CD8-positive, alpha-beta memory T cell (primary cell): Measurements from ENCODE around the gene FABP1. TPM values are rescaled to one million over a fixed set of nuclear protein-coding genes. Genes with fewer than 3 reads are reported as not detected.

Source experiments
- CTCF ChIA-PET: fragments of 350-600 bp; sonication (Branson Sonifier 250); formaldehyde crosslinking; loops from one replicate; lab custom pipeline; 2021; ENCODE audit warnings: antibody characterized with exemption; lab: Charles Lee
- POLR2A ChIA-PET: fragments of 350-600 bp; sonication (Branson Sonifier 250); formaldehyde crosslinking; loops from one replicate; lab custom pipeline; 2021; ENCODE audit warnings: antibody characterized with exemption; lab: Charles Lee
- DNase-seq, 5 donors: peaks; one replicate each; pipeline versions ENCODE4 v3.0.0 to v3.0.0-alpha.2; 2020 to 2022; ENCODE audit warnings: mixed read lengths in 1 of 5
- H3K27ac ChIP-seq: one replicate; pipeline ENCODE4 v1.7.0; 2013; ENCODE audit warnings: low read depth, mild to moderate bottlenecking, low read length, moderate library complexity
- H3K27me3 ChIP-seq: 2 replicates; pipeline ENCODE4 v1.7.0; 2013; ENCODE audit warnings: low read length, mild to moderate bottlenecking; ENCODE audit not compliant: insufficient read depth, poor library complexity, severe bottlenecking
- H3K36me3 ChIP-seq: 2 replicates; pipeline ENCODE4 v1.7.0; 2013; ENCODE audit warnings: mild to moderate bottlenecking, low read length, moderate library complexity; ENCODE audit not compliant: insufficient read depth
- H3K4me1 ChIP-seq: 2 replicates; pipeline ENCODE4 v1.7.0; 2013; ENCODE audit warnings: mild to moderate bottlenecking, low read length, moderate library complexity; ENCODE audit not compliant: insufficient read depth
- H3K4me3 ChIP-seq: 2 replicates; pipeline ENCODE4 v1.7.0; 2013; ENCODE audit warnings: mild to moderate bottlenecking, low read length
- H3K9me3 ChIP-seq: 2 replicates; pipeline ENCODE4 v1.7.0; 2013; ENCODE audit warnings: mild to moderate bottlenecking, low read length
- H3K27ac Mint-ChIP-seq, 8 donors: one replicate each; pipeline ENCODE4 v1.8.0; 2020 to 2021; ENCODE audit warnings: mixed read lengths in 8 of 8, mild to moderate bottlenecking in 6 of 8, inconsistent platforms in 3 of 8, moderate library complexity in 3 of 8
- H3K27me3 Mint-ChIP-seq, 2 donors: one replicate each; pipeline ENCODE4 v1.8.0; 2020 to 2021; ENCODE audit warnings: mixed read lengths in 2 of 2, mild to moderate bottlenecking in 1 of 2, moderate library complexity in 1 of 2
- H3K36me3 Mint-ChIP-seq, 3 donors: one replicate each; pipeline ENCODE4 v1.8.0; 2020 to 2021; ENCODE audit warnings: mixed read lengths in 3 of 3, inconsistent platforms in 1 of 3, mild to moderate bottlenecking in 1 of 3
- H3K4me1 Mint-ChIP-seq, 3 donors: one replicate each; pipeline ENCODE4 v1.8.0; 2020 to 2021; ENCODE audit warnings: mixed read lengths in 3 of 3, inconsistent platforms in 1 of 3, mild to moderate bottlenecking in 1 of 3
- H3K4me3 Mint-ChIP-seq, 7 donors: one replicate each; pipeline ENCODE4 v1.8.0; 2020 to 2021; ENCODE audit warnings: mixed read lengths in 7 of 7, mild to moderate bottlenecking in 6 of 7, moderate library complexity in 4 of 7, inconsistent platforms in 2 of 7
- H3K9me3 Mint-ChIP-seq, 5 donors: one replicate each; pipeline ENCODE4 v1.8.0; 2020 to 2022; ENCODE audit warnings: mixed read lengths in 5 of 5, mild to moderate bottlenecking in 3 of 5, moderate library complexity in 2 of 5, inconsistent platforms in 1 of 5
- polyA plus RNA-seq: library from polyadenylated mRNA; unstranded; fragments of 300-500 nt; fragmentation: Illumina TruSeq; gene quantifications from one replicate; pipeline ENCODE4 v1.2.3, GENCODE V29; 2021
- total RNA-seq, 2 experiments: library from RNA; stranded (reverse); gene quantifications; one replicate each; pipeline ENCODE4 v1.2.3, GENCODE V29; 2021

Gene FABP1
- total and polyA plus RNA-seq, 3 experiments from 2014 or later = not detected

GRCh38 chr2:88136817-88137216 is 9.0 kb upstream of the FABP1 start:
- H3K4me3 ChIP-seq = no peak overlapping the region
- H3K27ac ChIP-seq = no peak overlapping the region
- ChIA-PET CTCF (no interaction called here), POLR2A (no interaction called here)
- H3K36me3 ChIP-seq = no peaks in the 10 kb centered on the region
- H3K36me3 Mint-ChIP-seq = no peaks in the 10 kb centered on the region
- peaks cover 0 to 6% (median 4%) of the 10 kb centered on the region in 5 donors for H3K9me3 Mint-ChIP-seq
- H3K27ac Mint-ChIP-seq = no peak overlapping the region
- H3K4me1 Mint-ChIP-seq = no peaks in the 10 kb centered on the region
- no peak for DNase-seq
- no peaks in the 10 kb centered on the region for H3K27me3 ChIP-seq
- peaks cover 18 to 56% of the 10 kb centered on the region in 2 donors for H3K27me3 Mint-ChIP-seq
- H3K4me1 ChIP-seq = no peaks in the 10 kb centered on the region
- H3K4me3 Mint-ChIP-seq = no peak overlapping the region
- H3K9me3 ChIP-seq = no peaks in the 10 kb centered on the region

GRCh38 chr2:88133875-88134274 is 6.0 kb upstream of the FABP1 start:
- Histone ChIP-seq H3K4me1 (no peaks in the 10 kb centered on the region), H3K27me3 (no peaks in the 10 kb centered on the region), H3K9me3 (no peaks in the 10 kb centered on the region), H3K27ac (no peak overlapping the region), H3K36me3 (no peaks in the 10 kb centered on the region), H3K4me3 (no peak overlapping the region)
- no peak for DNase-seq
- Mint-ChIP-seq H3K4me3 (no peak overlapping the region), H3K27ac (no peak overlapping the region), H3K4me1 (no peaks in the 10 kb centered on the region), H3K9me3 (peaks cover 0 to 3% (median 0%) of the 10 kb centered on the region in 5 donors), H3K27me3 (peaks cover 17 to 49% of the 10 kb centered on the region in 2 donors), H3K36me3 (peaks cover 0 to 2% (median 0%) of the 10 kb centered on the region in 3 donors)
- CTCF ChIA-PET = no interaction called here
- POLR2A ChIA-PET = no interaction called here

- CTCF ChIA-PET = no interaction called here
- peaks cover 0 to 3% (median 0%) of the 10 kb centered on the region in 5 donors for H3K9me3 Mint-ChIP-seq
Measured at GRCh38 chr2:88131999-88132368, 4.1 kb upstream of the FABP1 start.

GRCh38 chr2:88131201-88131998 is 3.5 kb upstream of the FABP1 start:
- ChIA-PET CTCF (no interaction called here), POLR2A (no interaction called here)
- Histone ChIP-seq H3K27me3 (no peaks in the 10 kb centered on the region), H3K27ac (no peak overlapping the region), H3K9me3 (no peaks in the 10 kb centered on the region), H3K36me3 (no peaks in the 10 kb centered on the region), H3K4me1 (no peaks in the 10 kb centered on the region), H3K4me3 (no peak overlapping the region)
- Mint-ChIP-seq H3K4me1 (no peaks in the 10 kb centered on the region), H3K9me3 (peaks cover 0 to 3% (median 0%) of the 10 kb centered on the region in 5 donors), H3K27me3 (peaks cover 15 to 38% of the 10 kb centered on the region in 2 donors), H3K27ac (peak overlapping the region in 1 of 8 donors; percentile 58), H3K4me3 (no peak overlapping the region), H3K36me3 (peaks cover 0 to 2% (median 0%) of the 10 kb centered on the region in 3 donors)
- no peak for DNase-seq

More at GRCh38 chr2:88131999-88132368, 4.1 kb upstream of the FABP1 start:
- Mint-ChIP-seq H3K36me3 (peaks cover 0 to 2% (median 0%) of the 10 kb centered on the region in 3 donors), H3K4me1 (no peaks in the 10 kb centered on the region), H3K4me3 (no peak overlapping the region), H3K27me3 (peaks cover 14 to 42% of the 10 kb centered on the region in 2 donors), H3K27ac (no peak overlapping the region)
- DNase-seq = no peak
- POLR2A ChIA-PET = no interaction called here
- H3K4me3 ChIP-seq = no peak overlapping the region
- H3K4me1 ChIP-seq = no peaks in the 10 kb centered on the region
- no peaks in the 10 kb centered on the region for H3K36me3 ChIP-seq
- H3K27ac ChIP-seq = no peak overlapping the region
- no peaks in the 10 kb centered on the region for H3K9me3 ChIP-seq
- no peaks in the 10 kb centered on the region for H3K27me3 ChIP-seq

- H3K27me3 ChIP-seq = no peaks in the 10 kb centered on the region
- ChIA-PET POLR2A (no interaction called here), CTCF (no interaction called here)
- Mint-ChIP-seq H3K36me3 (peaks cover 0 to 2% (median 0%) of the 10 kb centered on the region in 3 donors), H3K27ac (no peak overlapping the region), H3K9me3 (no peaks in the 10 kb centered on the region), H3K27me3 (peaks cover 16 to 27% of the 10 kb centered on the region in 2 donors), H3K4me3 (no peak overlapping the region), H3K4me1 (no peaks in the 10 kb centered on the region)
- H3K36me3 ChIP-seq = no peaks in the 10 kb centered on the region
- DNase-seq = no peak
- H3K4me3 ChIP-seq = no peak overlapping the region
- H3K9me3 ChIP-seq = no peaks in the 10 kb centered on the region
- no peak overlapping the region for H3K27ac ChIP-seq
- H3K4me1 ChIP-seq = no peaks in the 10 kb centered on the region
Measured at GRCh38 chr2:88129313-88129959, 1.6 kb upstream of the FABP1 start.

GRCh38 chr2:88128654-88129312 is 921 bp upstream of the FABP1 start:
- Histone ChIP-seq H3K27me3 (no peaks in the 10 kb centered on the region), H3K9me3 (no peaks in the 10 kb centered on the region), H3K4me3 (no peak overlapping the region), H3K27ac (no peak overlapping the region), H3K36me3 (no peaks in the 10 kb centered on the region), H3K4me1 (no peaks in the 10 kb centered on the region)
- H3K4me3 Mint-ChIP-seq = no peak overlapping the region
- DNase-seq = no peak
- CTCF ChIA-PET = no interaction called here
- H3K4me1 Mint-ChIP-seq = no peaks in the 10 kb centered on the region
- no peak overlapping the region for H3K27ac Mint-ChIP-seq
- H3K9me3 Mint-ChIP-seq = no peaks in the 10 kb centered on the region
- H3K36me3 Mint-ChIP-seq = peaks cover 0 to 2% (median 0%) of the 10 kb centered on the region in 3 donors
- peaks cover 18 to 31% of the 10 kb centered on the region in 2 donors for H3K27me3 Mint-ChIP-seq
- POLR2A ChIA-PET = no interaction called here

- no peak overlapping the region for H3K4me3 ChIP-seq
- H3K27me3 Mint-ChIP-seq = peaks cover 18 to 35% of the 10 kb centered on the region in 2 donors
- POLR2A ChIA-PET = no interaction called here
- no peak overlapping the region for H3K4me3 Mint-ChIP-seq
- no peaks in the 10 kb centered on the region for H3K36me3 ChIP-seq
- H3K27ac ChIP-seq = no peak overlapping the region
- no peaks in the 10 kb centered on the region for H3K4me1 ChIP-seq
- no peaks in the 10 kb centered on the region for H3K9me3 ChIP-seq
- H3K36me3 Mint-ChIP-seq = peaks cover 0 to 2% (median 0%) of the 10 kb centered on the region in 3 donors
- no peak for DNase-seq
- CTCF ChIA-PET = no interaction called here
- H3K27me3 ChIP-seq = no peaks in the 10 kb centered on the region
- no peak overlapping the region for H3K27ac Mint-ChIP-seq
- no peaks in the 10 kb centered on the region for H3K9me3 Mint-ChIP-seq
- no peaks in the 10 kb centered on the region for H3K4me1 Mint-ChIP-seq
Measured at GRCh38 chr2:88127638-88127887, 299 bp downstream of the FABP1 start.
